HG02973 (cell line): Measurements from ENCODE around the gene LHX2.

Experiments used
- ATAC-seq: cut with Tn5 transposase; IDR thresholded peaks from one replicate; pipeline ENCODE4 v1.9.1; 2021; ENCODE audit warnings: moderate library complexity; ENCODE audit not compliant: unreplicated experiment

Gene LHX2

DNA sequence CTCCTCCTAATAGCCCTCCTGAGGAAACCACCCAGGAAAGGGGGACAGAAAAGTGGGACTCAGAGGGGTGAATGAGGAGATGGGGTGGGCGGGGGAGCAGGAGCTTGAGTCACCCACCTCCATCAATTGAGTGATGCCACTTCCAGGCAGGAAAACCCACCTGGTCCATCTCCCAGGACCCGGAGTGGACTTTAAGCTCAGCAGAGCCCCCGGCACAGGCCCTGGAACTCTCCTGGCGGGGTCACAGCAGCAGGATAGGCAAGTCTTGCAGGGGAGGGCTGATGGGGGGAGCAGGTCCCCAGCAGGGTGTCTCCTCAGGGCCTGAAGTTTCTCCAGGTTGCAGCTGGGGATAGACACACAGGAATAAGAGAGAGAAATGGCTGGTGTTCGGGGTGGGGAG is 40.8 kb downstream of the LHX2 start:
- no peak for ATAC-seq

DNA sequence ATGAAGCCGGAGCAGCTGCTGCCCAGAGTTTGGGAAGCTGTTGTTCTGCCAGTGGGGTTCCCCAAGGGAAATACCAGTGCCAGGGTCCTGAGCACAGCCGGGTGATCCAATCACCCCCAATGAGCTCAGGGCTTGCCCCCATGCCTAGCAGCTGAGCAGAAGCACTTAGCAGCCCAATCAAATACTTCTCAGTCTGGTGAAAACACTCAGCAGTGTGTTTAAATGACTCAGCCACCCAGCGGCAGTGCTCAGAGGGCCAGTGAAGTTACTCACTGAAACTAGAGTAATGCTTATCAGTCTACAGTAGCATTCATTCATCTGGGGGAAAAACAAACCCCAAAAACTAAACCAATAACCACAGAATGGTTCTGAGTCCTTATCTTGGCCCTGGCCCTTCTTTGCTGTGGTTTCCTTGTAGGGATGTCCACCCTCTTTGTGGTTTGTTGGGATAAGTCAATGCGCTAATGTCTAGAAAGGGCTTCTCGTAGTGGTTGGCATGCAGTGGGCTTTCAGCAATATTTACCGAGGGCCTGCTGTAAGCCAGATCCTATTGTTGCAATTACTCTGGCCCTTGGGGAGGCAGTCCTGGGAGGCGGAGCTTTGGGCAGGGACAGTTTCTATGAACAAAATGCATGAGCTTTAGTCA is 43.1 kb downstream of the LHX2 start:
- ATAC-seq, result peak; percentile 95

DNA sequence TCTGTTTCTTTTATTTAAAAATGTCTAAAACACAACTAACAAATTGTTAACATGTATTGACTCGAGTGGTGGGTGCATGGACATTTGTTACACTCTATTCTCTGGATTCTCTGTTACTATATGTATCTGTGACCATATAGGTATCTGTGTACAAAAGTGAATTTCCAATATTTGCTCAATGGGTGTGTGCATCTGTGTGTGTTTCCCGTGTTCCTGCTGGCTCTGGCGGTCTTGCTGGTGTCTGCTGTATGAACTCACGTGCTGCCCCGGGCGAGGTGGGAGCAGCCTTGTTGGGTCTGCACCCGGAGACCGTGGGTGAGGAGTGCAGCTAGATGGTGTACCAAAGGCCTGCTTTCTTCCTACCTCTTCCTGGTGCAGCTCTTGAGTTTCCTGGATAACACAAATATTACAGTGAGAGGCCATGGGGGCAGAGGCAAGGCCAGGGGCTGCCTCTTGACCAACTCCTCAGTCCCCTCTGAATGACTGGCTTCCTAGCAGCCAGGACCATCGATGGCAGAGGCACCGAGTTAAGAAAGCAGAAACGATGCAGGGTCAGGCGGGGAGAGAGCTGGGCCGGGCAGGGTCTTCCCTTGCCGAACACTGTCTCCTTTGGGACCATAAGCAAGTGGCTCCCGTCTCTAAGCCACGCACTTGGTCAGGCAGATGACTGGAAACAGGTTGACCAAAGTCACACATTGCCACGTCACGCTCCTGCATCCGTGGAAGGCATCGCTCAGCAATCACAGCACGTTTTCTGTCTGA is 49.5 kb downstream of the LHX2 start:
- no peak for ATAC-seq

DNA sequence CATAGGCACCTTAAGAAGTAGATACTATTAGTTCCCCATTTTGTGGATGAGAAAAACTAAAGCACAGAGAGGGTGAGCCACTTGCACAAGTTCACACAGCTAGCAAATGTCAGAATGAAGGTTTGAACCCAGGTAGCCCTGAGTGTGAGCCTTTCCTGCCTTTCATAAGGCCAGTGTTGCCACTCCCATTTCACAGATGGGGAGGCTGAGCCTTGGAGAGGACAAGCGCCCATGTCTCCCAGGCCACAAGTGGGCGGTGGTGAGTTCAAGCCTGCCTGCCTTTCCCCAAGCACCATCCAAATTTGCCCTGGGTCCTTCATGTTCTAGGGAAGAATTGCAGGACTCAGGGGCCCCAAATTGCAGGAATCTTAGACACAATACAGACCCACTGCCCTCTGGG is 50.6 kb downstream of the LHX2 start:
- no peak for ATAC-seq

DNA sequence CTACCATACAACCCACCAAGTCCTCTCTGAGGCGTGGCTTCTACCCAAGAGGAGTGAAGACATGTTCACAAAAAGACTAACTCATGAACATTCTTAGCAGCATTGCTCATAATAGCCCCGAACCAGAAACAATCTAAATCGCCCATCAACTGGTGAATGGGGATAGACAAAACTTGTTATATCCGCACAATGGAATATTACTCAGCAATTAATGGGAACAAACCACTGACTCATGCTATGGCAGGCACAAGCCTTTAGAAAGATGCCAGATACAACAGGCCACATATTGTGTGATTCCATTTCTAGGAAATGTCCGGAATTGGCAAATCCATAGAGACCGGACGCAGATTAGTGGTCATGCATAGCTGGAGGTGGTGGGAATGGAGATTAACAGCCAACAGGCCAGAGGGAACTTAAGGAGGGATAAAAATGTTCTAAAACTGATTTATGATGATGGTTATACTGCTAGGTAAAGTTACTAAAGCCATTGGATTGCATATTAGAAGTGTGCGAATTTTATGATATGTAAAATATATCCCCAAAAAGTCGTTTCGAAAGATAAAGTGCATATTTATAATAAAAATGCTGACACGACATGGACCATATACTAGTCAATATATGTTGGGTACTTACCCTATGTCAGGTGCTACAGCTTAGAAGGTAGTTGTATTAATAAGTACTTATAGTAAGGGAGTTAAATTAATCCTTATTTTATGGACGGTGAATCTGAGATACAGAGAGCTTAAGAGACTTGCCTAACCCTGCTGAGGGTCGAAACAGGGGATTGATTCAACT is 55.4 kb downstream of the LHX2 start:
- ATAC-seq, result no peak

DNA sequence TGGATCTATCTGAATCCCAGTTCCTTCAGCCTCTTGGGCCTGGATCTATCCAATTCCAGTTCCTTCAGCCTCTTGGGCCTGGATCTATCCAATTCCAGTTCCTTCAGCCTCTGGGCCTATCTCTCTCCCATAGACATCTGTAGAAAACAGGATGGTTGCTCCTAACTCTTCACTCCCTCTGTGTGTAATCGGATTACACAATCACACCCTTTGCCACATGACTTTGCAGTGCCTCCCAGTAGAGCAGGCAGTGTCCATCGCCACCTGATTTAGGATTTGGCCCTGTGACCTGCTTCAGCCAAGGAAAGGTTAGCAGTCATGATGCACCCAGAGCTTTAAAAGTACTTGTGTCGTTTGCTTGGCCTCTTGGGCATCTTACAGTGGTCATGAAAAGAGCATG is 56.7 kb downstream of the LHX2 start:
- ATAC-seq, result no peak

DNA sequence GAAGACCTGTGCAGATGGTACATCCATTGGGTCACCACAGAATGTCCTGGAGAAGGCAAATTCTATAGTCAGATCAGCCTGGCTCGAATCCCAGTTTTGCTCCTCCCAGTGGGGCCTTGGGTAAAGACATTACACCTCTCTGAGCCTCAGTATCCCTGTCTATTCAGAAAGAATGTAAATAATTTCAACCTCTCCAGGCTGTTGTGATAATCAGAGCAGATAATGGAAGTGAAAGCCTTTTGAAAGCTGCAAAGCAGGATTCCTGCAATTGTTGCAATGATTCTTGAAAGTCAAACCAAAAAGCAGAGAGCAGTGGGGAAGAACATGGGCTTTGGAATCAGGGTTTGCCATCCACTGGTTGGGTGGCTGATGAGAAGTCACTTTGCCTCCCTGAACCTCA is 63.2 kb downstream of the LHX2 start:
- ATAC-seq, result no peak

DNA sequence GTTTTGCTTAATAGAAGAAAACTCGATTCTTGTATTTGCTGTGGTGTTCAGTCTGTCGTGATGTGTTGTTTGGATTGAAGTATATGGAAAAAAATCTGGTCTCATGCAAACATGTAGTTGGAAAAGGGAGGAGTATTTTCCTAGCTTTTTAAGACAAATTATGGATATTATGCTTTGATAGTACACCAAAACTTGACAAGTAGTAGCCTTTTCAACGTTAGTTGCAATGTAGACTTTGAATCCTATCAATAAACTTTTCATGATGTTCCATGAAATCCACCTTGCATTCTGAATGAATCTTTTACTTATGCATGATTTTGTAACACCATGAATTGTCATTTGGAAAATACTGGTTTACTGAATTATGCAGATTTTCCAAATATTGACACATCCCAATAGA is 64.2 kb downstream of the LHX2 start:
- no peak for ATAC-seq

DNA sequence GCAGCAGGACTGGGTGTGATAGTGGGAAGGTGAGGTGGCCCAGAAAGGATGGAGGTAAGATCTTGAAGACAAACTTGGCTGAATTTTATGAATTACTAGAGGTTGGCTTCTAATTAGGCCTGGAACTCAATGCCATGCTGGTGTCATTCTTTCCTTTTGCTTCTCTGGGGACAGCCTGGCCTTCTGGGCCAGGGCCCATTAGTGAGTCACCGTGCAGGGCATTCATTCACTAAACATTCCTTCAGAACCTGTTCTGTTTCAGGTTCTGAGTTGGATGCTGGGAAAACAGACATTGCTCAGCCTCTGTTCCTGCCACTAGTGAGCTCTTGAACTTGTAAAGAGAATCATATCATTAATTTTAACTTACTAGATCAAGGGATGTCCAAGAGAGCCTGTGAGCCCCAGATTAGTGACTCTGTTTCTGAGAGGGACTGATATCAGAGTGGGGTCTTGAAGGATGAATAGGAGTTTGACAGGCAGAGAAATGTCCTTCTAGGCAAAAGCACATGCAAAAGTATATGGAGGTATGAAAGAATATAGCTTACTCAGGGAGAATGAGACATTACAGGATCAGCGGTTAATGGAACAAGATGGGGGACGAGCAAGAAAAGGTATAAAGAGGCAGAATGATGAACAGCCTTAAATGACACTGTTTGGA is 66.5 kb downstream of the LHX2 start:
- no peak for ATAC-seq

DNA sequence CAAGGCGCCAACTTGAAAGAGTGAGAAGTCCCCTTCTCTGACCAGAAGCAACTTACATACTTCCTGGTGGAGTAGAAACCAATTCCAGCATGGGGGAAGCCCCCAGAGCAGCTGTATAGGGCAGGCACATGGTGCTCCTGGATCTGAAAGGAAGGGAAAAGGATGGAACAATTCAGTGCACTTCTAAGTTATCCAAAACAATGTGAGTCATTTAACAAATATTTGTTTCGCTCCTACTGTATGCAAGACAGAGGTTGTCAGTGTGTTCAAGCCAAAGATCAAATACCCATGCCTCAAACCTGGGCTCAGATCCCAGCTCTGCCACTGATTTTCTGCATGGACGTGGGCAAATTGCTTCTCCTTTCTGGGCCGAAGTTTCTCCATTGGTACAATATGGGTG is 67.1 kb downstream of the LHX2 start:
- ATAC-seq, result no peak

DNA sequence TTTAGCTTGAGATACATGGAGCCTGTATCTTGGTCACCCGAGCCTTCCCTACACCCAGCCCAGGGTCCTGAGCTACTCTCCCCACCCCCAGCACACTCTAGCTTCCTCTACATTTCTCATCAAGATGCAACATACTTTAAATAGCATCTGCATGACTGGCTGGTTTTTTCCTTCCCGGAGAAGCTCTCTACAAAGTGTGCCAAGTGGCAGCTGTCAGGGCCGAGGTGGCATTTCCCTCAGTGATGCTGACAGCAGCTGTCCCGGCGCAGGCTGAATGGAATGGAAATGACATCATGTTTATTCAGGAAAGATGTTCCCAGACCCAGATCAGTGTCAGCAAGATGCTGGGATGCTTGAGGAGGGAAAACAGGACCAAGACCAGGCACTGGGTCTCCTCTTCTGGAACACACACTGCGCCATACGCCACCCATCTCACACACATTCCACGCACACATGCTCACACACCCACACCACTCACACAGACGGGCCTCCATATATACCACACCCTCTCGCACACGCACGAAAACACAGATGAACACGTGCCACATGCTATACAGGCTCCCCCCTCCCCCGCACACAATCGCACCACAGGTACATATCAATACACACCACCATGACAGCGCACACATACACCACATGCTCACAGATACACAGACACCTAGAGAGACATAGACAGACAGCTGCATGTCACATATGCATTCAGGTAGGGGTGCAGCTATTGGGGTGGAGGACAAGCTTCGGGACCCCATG is 67.8 kb downstream of the LHX2 start:
- no peak for ATAC-seq

DNA sequence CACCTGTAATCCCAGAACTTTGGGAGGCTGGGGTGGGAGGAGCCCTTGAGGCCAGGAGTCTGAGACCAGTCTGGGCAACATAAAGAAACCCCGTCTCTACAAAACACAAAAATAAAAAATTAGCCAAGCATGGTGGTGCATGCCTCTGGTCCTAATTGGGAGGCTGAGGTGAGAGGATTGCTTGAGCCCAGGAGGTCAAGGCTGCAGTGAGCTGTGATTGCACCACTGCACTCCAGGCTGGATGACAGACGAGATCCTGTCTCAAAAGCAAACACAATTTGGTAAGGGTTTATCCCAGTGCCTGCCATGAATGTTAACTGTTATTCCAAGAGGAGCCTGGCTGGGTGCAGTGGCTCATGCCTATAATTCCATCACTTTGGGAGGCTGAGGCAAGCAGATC is 71.1 kb downstream of the LHX2 start:
- no peak for ATAC-seq
